ENCODE measurements around the gene SLC13A1.
"Not testable (repeated sequence)": the region's sequence is repeated elsewhere in the genome, so short reads cannot be mapped to it uniquely, and the experiment has no call there.

SLC13A1 gene

DNA sequence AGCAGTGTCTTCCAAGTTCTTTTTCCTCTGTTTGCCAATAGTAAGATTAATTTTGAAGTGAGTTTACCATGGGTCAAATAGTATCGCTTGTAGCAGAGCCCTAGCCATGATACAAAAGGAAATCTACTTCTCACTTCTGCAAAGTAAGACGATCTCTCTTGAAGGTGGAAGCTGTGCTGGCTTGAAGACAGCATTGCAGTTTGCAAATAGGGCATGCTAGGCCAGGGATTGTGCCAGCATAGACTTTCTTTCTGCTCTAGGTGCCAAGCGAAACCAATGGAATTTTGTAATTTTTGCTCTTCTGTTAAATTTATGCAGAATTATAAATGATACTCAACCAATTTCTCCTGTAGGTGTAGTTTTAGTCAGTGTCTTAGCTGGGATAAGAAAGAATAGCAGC lies 74.5 kb downstream of the SLC13A1 start:
- no peak for DNase-seq (ENCODE audit: low spot score)

DNA sequence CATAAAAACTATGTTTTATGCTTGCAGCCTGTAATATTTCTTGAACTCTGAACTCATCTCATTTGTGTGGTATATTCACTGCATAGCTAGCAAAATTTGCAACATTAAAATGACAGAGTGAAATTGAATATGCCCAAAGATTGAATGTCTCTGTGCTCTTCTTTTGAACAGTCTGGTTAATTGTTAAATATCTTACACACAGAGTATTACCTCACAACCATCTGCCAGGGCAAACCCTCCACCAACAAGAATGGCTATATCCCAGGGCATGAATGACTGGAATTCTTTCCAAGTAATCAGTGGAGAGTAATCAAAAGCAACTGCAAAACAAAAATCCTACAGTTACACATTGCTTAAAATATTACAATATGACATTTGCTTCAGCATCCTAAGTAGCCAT lies 76.9 kb downstream of the SLC13A1 start:
- no peak for DNase-seq (ENCODE audit: low spot score)

DNA sequence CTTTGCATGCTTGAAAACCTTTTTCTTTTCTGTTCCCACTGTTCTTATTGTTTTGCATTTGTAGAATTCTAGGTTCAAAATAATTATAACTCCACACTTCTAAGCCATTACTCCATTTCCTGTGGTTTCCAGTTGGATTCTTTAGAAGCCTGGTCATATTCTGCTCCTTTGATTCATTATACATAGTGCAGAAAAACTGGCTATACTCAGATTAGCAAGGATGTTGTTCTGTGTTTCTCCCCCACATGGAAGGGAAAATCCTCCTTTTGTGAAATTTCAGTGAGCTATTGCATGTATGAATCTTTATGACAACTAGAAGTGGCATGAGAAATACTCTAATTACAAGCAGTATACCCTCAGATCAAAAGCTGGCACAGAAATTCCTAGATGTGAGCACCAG lies 79.5 kb downstream of the SLC13A1 start:
- no peak for DNase-seq (ENCODE audit: low spot score)

GRCh38 chr7:123115331-123115730 lies 84.4 kb downstream of the SLC13A1 start:
- no peak for DNase-seq (ENCODE audit: low spot score)

GRCh38 chr7:123114288-123114687 lies 85.5 kb downstream of the SLC13A1 start:
- DNase-seq (ENCODE audit: low spot score) = no peak

DNA sequence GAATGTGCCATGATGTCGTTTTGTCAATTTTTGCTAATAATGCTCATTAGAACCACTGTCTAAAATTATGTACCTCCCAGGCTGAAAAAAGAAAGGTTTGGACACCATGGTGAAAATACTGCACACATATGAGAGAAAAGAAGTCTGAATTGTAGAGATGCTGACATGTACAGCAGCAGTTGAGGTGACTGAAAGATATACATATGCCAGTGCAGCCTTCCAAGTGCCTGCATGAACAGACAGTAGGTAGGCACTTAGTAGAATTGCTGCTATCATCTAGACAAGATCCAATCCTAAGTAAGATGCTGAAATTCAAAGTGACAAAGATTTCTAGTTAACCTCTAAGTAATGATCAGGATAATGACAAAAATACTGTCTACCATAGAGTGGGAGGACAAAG lies 86.9 kb downstream of the SLC13A1 start:
- DNase-seq (ENCODE audit: low spot score) = no peak

GRCh38 chr7:123099712-123100111 lies 100.1 kb downstream of the SLC13A1 start:
- no peak for DNase-seq (ENCODE audit: low spot score)

DNA sequence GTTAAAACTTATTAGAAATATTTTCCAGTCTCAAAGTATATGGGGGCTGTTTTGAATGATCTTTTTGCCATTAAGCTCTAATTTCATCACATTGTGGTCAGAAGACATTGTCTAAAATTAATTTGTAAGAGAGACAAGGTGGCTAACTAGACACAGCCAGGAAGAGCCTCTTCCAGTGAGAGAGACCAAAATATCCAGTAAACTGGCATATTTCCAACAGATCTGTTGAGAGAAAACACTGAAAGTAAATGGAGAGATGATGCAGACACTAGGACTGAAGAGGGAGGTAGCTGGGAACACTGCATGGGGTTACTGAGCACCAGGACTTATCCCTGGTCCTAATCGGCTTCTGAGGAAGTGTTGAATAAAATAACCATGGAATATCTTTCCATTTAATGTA lies 102.8 kb downstream of the SLC13A1 start:
- no peak for DNase-seq (ENCODE audit: low spot score)

DNA sequence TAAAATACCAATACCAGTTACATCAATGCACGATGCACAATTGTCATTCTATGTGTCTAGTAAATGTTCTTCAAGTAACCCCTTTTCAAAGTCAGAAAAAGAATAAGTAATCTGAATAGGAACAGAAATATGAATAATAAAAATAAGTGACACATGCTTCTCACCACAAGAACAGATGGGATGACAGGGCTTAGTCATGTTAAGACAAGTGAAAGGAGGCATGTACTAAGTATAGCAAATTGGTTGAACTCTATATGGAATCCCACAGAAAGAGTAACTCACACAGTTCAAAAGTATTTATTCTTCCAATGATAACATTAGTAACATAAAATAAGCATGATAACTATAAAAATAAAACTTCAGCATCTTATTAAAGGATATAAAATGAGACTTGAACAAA lies 103.3 kb downstream of the SLC13A1 start:
- DNase-seq (ENCODE audit: low spot score) = no peak

GRCh38 chr7:123090456-123090855 lies 109.3 kb downstream of the SLC13A1 start:
- no peak for DNase-seq (ENCODE audit: low spot score)

DNA sequence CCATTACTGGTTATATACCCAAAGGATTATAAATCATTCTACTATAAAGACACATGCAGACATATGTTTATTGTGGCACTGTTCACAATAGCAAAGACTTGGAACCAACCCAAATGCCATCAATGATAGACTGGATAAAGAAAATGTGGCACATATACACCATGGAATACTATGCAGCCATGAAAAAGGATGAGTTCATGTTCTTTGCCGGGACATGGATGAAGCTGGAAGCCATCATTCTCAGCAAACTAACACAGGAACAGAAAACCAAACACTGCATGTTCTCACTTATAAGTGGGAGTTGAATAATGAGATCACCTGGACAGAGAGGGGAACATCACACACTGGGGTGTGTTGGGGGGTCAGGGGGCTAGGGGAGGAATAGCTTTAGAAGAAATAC lies 112.9 kb downstream of the SLC13A1 start:
- not testable (repeated sequence) for DNase-seq (ENCODE audit: low spot score)

GRCh38 chr7:123084861-123085260 lies 114.9 kb downstream of the SLC13A1 start:
- DNase-seq (ENCODE audit: low spot score) = not testable (repeated sequence)

DNA sequence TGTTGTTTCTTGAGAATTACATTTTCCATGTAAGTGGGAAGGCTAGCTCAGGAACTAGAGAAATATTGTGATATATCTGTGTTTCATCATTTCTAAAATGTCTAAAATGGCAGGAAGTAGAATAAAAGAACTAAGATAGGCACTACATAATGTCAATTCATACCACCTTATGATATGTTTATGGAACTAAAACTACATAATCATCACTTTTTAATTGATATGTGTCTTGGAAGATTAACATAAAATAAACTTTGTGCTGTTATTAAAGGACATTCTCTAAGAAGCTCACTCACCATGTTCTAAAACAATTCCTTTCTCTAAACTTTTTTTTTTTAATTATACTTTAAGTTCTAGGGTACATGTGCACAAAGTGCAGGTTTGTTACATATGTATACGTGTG lies 120.7 kb downstream of the SLC13A1 start:
- no peak for DNase-seq (ENCODE audit: low spot score)

- DNase-seq (ENCODE audit: low spot score) = no peak
Measured at GRCh38 chr7:123075838-123076467, 123.8 kb downstream of the SLC13A1 start.

GRCh38 chr7:123070702-123071286 lies 129.0 kb downstream of the SLC13A1 start:
- peak; percentile 12 for DNase-seq (ENCODE audit: low spot score)

DNA sequence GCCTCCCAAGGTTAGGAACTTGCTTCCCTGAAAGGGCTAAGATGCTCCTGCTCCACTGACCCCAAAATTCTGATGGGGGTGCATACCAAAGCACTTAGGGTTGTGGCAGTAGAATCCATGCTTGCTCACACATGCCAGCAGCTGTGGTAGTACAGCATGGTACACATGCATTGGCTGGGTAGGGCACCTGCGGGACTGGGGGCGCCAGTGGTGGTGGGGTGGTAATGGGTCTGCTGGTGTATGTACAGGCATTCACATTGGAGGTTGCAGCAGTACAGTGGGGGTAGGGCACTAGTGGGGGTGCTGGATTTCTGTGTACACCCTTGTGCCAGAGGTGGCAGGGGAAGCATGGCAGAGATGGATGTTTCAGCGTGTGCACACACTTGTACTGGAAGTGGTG lies 132.0 kb downstream of the SLC13A1 start:
- no peak for DNase-seq (ENCODE audit: low spot score)

Data from iPS-NIHi11 (cell line).